ENCODE results near the gene LDLRAP1.

The LDLRAP1 gene

DNA sequence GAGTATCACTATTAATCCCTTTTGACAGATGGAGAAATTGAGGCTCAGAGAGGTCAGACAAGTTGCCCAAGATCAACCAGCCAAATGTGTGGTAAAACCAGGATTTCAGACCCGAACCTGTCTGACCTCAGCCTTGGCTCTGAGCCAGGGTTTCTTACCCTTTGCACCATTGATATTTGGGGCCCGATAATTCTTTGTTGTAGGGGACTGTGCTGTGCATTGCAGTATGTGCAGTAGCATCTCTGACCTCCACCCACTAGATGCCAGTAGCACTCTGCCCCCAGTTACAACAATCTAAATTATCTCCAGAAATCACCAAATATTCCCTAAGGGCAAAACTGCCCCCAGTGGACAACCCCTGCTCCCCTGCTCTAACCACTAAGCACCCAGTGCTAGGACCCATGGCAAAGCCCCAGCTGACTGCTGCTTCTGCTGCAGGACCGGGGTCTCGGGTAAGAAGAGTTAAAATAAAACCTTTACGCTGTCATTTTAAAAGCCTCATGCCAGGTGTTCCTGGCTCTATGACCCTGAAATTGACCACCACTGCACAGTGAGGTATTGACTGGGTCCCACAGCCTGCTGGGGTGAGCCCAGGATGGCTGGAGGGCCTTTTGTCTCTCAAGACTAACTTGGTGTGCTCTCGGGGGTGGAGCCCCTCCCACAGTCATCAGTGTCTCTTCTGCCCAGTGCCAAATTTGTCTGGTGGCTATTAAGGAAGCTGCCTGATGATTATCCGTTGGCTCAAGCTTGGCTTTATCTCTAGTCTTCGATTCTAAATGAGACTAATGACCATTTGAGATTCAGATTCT, 67.6 kb downstream of the LDLRAP1 start:
- no peak for ATAC-seq

- no peak for ATAC-seq
These were observed 68.4 kb downstream of the LDLRAP1 start for GRCh38 chr1:25611843-25612242.

- ATAC-seq: no peak
These were observed 69.0 kb downstream of the LDLRAP1 start for GRCh38 chr1:25612421-25612820.

GRCh38 chr1:25613091-25613490, 69.7 kb downstream of the LDLRAP1 start:
- ATAC-seq: no peak

DNA sequence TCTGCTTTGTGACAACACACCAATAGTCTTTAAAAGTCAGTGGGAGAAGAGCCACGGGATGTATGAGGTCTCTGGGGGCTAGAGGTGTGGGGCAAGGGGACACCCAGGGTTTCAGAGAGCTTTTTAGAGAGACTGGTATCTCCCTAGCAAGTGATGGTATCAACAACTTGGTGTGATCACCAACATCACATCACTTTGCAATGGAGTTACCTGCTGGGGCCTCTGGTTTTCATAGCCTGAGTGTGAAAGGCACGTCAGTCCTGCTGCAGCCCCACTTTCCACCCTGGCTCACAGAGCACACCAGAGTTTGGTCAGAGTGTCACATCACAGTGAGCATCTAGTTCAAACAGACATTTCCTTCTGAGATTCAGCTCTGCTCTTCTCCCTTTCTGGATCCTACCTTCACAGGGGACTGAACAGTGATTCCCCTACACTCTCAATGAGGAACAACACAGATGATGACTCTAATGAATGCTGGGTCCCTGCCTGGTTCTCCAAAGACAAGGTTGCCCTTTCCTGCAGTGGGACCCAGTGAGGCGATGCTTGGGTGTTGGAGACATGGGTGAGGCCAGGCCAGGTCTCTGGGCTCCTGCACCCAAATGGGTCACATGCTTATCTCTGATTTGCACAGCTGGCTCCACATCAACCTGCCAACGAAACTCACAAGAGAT, 71.2 kb downstream of the LDLRAP1 start:
- no peak for ATAC-seq

DNA sequence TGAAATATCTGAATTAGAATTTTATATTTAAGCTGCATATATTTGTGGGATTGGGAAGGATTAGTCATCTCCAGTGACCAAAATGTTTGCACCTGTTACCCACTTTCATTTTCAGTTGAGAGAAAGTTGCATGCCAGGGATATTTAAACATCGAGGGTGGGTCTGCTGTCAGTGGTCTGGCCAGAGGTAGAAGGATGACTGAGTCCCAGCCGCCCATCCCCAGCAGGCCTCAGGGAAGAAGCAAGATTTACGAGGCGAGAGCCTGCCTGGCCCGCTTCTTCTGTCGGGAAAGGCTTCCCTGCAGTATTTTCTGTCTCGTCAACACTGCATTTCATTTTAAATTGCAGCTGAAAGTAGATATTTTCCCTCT, 71.8 kb downstream of the LDLRAP1 start:
- ATAC-seq: no peak

DNA sequence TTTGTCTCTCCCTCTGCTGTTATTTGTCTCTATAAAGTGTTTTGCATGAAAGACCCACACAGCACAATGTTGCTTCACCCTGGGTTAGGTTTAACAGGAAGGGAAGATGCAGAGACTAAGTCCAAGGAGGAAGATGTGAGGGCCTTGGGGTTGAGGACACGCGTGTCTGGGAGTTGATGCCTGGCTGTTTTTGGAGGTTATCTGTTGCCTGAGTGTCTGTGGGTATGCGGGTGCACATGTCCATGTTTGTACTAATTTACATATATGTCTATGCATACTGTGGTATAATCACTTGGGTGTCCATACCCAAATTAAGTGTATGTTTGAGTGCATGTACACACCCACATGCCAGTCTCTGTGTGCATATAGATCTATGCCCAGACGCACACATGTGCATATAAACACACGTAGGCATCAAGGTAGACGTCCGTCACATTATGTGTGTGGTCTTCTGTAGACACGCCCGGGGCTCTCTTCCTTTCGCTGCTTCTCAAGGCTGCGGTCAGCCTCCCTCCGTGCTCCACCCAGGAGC, 72.2 kb downstream of the LDLRAP1 start:
- no peak for ATAC-seq

GRCh38 chr1:25616095-25616986, 72.9 kb downstream of the LDLRAP1 start, which contains the start of gene MAN1C1:
Gene MAN1C1, plus strand, starts transcription at chr1:25616791. Its CDS starts 1,007 bp downstream, at chr1:25617798.
- ATAC-seq: peak; percentile 62 to 77

DNA sequence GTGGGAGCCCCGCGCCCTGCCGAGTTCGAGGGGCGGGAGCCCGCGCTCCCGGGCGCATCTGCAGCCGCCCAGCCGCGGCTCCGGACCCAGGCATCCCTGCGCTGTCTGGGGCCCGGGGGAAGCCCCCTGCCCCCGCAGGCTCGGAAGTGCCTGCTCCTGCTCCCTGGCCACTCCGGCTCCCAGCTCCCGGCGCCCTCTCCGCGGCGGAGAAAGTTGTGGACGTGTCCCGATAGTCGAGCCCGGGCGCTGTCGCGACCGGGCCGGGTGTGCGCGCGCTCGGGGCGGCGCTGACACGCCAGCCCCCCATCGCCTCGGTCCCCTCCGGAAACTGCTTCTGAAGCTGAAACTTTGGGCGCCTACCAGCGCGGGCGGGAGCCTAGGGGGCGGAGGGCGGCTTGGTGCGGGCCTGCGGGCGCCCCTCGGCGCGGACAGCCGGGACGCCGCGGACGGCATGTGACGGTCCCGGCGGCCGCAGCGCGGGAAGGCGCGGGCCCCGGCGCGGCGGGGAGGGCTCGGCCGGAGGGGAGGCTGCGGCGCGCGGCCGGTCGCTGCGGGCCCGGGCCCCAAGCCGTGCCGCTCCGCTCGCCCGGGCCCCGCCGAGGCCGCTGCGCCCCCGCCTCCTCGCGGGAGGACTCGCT, 73.7 kb downstream of the LDLRAP1 start:
- no peak for ATAC-seq

- ATAC-seq: no peak
These were observed 74.4 kb downstream of the LDLRAP1 start for GRCh38 chr1:25617625-25618432.

DNA sequence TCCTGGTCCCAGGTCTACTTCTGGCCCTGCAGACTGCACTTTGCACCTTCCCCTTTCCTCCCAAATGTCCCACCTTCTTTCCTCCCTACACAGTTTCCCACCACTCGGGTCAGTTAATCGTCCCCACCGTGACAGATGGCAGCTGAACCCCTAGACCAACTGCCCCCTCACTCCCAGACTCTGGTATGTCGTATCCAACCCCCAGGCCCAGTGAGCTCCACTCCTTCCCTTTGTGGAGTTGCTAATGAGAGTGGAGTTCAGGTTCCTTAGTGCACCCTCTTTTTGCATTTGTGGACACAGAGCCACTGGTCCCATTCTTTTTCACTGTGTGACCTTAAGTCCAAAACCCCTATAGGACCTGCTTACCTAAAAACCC, 75.0 kb downstream of the LDLRAP1 start:
- no peak for ATAC-seq
